HepG2 (cell line): ENCODE measurements around the gene PDIK1L. TPM values are rescaled to one million over a fixed set of nuclear protein-coding genes. Genes with fewer than 3 reads are reported as not detected.
A peak's percentile ranks its signal among the peaks of the same experiment; 100 is the strongest.

Experiments
- ATAD3A ChIP-seq: sonication (generic); formaldehyde crosslinking; IDR thresholded peaks from 2 replicates; pipeline ENCODE4 v1.4.0; 2020; ENCODE audit warnings: missing genetic modification reagents
- IRF2 ChIP-seq: IDR thresholded peaks from 2 replicates; pipeline ENCODE4 v1.6.1; 2018; ENCODE audit warnings: missing genetic modification reagents, missing compliant biosample characterization
- LCORL ChIP-seq, 2 experiments: fragments of 450-650 bp in 1 of 2; sonication (generic) in 1 of 2; formaldehyde crosslinking in 1 of 2; IDR thresholded peaks; 2 replicates each; pipeline versions ENCODE4 v1.5.0 to v1.6.1; 2017 to 2020; ENCODE audit warnings: antibody characterized with exemption in 1 of 2, missing genetic modification reagents in 1 of 2
- MED8 ChIP-seq: sonication (generic); formaldehyde crosslinking; IDR thresholded peaks from 2 replicates; pipeline ENCODE4 v1.8.1; 2023; ENCODE audit warnings: mild to moderate bottlenecking, missing genetic modification reagents; ENCODE audit not compliant: insufficient replicate concordance
- RAD51 ChIP-seq: fragments of 450-650 bp; IDR thresholded peaks from 2 replicates; pipeline ENCODE4 v1.6.1; 2016; ENCODE audit warnings: borderline replicate concordance
- RARG ChIP-seq: sonication (generic); formaldehyde crosslinking; IDR thresholded peaks from 2 replicates; pipeline ENCODE4 v1.4.0; 2020; ENCODE audit warnings: low read depth, mild to moderate bottlenecking, missing genetic modification reagents
- RBM39 ChIP-seq: fragments of 200-400 bp; formaldehyde crosslinking; IDR thresholded peaks from one replicate; pipeline ENCODE4 v1.6.1; 2018; ENCODE audit warnings: antibody characterized with exemption, mild to moderate bottlenecking, low read depth, low read length; ENCODE audit not compliant: poor library complexity, severe bottlenecking
- SOX6 ChIP-seq, 2 experiments: fragments of 450-650 bp in 1 of 2; sonication (generic) in 1 of 2; formaldehyde crosslinking in 1 of 2; IDR thresholded peaks; 2 replicates each; pipeline versions ENCODE4 v1.4.0 to v1.6.1; 2017 to 2020; ENCODE audit warnings: antibody characterized with exemption in 1 of 2, mild to moderate bottlenecking in 1 of 2, missing genetic modification reagents in 1 of 2
- SRSF4 ChIP-seq: fragments of 200-400 bp; formaldehyde crosslinking; IDR thresholded peaks from one replicate; pipeline ENCODE4 v1.6.1; 2018; ENCODE audit warnings: mild to moderate bottlenecking, low read depth, low read length, moderate library complexity; ENCODE audit not compliant: poor library complexity, severe bottlenecking
- SSRP1 ChIP-seq: IDR thresholded peaks from 2 replicates; pipeline ENCODE4 v1.6.1; 2016; ENCODE audit warnings: control low read depth
- YY1 ChIP-seq: IDR thresholded peaks from 2 replicates; pipeline ENCODE4 v1.6.1; 2011; ENCODE audit warnings: low read length, low read depth, moderate library complexity, mild to moderate bottlenecking; ENCODE audit not compliant: insufficient read depth, insufficient replicate concordance
- ZNF549 ChIP-seq: sonication (generic); formaldehyde crosslinking; IDR thresholded peaks from 2 replicates; pipeline ENCODE4 v1.5.0; 2020; ENCODE audit warnings: missing genetic modification reagents
- ZNF605 ChIP-seq: sonication (generic); formaldehyde crosslinking; IDR thresholded peaks from 2 replicates; pipeline ENCODE4 v1.8.0; 2022; ENCODE audit warnings: mild to moderate bottlenecking, missing genetic modification reagents
- ZNF766 ChIP-seq: sonication (generic); formaldehyde crosslinking; IDR thresholded peaks from 2 replicates; pipeline ENCODE4 v1.5.0; 2020; ENCODE audit warnings: missing genetic modification reagents, borderline replicate concordance
- ZNF780A ChIP-seq: sonication (generic); formaldehyde crosslinking; IDR thresholded peaks from 2 replicates; pipeline ENCODE4 v1.8.0; 2022; ENCODE audit warnings: mild to moderate bottlenecking, missing genetic modification reagents, moderate library complexity
- ZSCAN25 ChIP-seq: sonication (generic); formaldehyde crosslinking; IDR thresholded peaks from 2 replicates; pipeline ENCODE4 v1.8.0; 2022; ENCODE audit warnings: mild to moderate bottlenecking, missing genetic modification reagents
- polyA plus RNA-seq, 8 experiments: library from polyadenylated mRNA; depleted of rRNA in 3 of 8; stranded (reverse) in 7 of 8; unstranded in 1 of 8; fragments of >200 nt; fragmentation: Illumina TruSeq in 4 of 8; extraction: Trizol in 4 of 8; gene quantifications; 2 replicates each; pipeline versions ENCODE4 v1.2.1 to v1.2.3, GENCODE V29; 2011 to 2016; ENCODE audit warnings: low read depth in 4 of 8, missing spikeins in 1 of 8, mixed read lengths in 1 of 8; ENCODE audit not compliant: insufficient read depth in 1 of 8
- total RNA-seq, 5 experiments: library from RNA; depleted of rRNA; stranded (reverse); fragments of >200 nt; fragmentation: Illumina TruSeq; extraction: Trizol; gene quantifications; 2 replicates each; pipeline ENCODE4 v1.2.3, GENCODE V29; 2016; ENCODE audit warnings: low read depth in 1 of 5
- TF ChIP-seq, protein P1 (sequence below): IDR thresholded peaks from 2 replicates; pipeline ENCODE4 v1.6.1; 2018; ENCODE audit warnings: missing genetic modification reagents
- TF ChIP-seq, protein P2 (sequence below): sonication (generic); formaldehyde crosslinking; IDR thresholded peaks from 2 replicates; pipeline ENCODE4 v1.5.1; 2020; ENCODE audit warnings: missing genetic modification reagents, mild to moderate bottlenecking, borderline replicate concordance
- TF ChIP-seq, protein P3 (sequence below): sonication (generic); formaldehyde crosslinking; IDR thresholded peaks from 2 replicates; pipeline ENCODE4 v1.4.0; 2020; ENCODE audit warnings: missing genetic modification reagents, borderline replicate concordance
- TF ChIP-seq, protein P4 (sequence below): sonication (generic); formaldehyde crosslinking; IDR thresholded peaks from 2 replicates; pipeline ENCODE4 v1.5.0; 2020; ENCODE audit warnings: missing genetic modification reagents

Gene PDIK1L
- total and polyA plus RNA-seq, 2 of the 13 experiments (the other 11 are each of a cell fraction or from before 2014, with no cell fraction given): 1.9 to 4.6 TPM

DNA sequence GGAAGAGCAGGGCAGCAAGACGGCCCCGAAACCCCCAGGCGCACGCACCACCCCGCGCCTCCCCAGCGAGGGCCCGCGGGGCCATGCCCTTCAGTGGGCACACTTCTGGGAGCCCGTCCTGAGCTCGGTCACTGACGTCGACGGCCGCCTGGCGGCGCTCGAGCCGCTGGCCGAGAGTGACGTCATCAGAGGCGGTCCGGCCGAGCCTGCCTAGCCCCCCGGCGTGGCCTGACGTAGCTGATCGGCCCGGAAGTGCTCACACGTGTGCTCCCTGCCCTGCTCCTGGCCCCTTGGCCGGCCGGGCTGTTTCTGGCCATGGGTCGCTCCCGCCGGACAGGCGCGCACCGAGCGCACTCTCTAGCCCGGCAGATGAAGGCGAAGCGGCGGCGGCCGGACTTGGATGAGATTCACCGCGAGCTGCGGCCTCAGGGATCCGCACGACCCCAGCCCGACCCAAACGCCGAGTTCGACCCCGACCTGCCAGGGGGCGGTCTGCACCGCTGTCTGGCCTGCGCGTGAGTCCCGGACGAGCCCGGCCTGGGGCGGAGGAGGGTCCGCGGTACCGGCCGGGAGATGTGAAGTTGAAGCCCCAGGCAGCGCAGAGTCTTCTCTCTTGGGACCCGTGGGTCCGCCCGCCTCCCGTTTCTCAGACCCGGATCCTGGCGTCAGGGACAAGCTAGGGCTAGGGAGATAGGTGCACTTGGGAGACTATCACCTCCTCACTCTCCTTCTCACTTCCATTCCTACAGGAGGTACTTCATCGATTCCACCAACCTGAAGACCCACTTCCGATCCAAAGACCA, 58.2 kb downstream of the PDIK1L start, which contains the start of gene ZNF593 (continued):
- TF ChIP-seq LCORL (IDR thresholded peaks at IDR 0.05): no peak
- peak; percentile 81 for TF ChIP-seq LCORL (CRISPR knock-in tag; IDR thresholded peaks at IDR 0.05)
- TF ChIP-seq, protein P1, sequence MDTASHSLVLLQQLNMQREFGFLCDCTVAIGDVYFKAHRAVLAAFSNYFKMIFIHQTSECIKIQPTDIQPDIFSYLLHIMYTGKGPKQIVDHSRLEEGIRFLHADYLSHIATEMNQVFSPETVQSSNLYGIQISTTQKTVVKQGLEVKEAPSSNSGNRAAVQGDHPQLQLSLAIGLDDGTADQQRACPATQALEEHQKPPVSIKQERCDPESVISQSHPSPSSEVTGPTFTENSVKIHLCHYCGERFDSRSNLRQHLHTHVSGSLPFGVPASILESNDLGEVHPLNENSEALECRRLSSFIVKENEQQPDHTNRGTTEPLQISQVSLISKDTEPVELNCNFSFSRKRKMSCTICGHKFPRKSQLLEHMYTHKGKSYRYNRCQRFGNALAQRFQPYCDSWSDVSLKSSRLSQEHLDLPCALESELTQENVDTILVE (CRISPR knock-in tag): no peak
- TF ChIP-seq, protein P2, sequence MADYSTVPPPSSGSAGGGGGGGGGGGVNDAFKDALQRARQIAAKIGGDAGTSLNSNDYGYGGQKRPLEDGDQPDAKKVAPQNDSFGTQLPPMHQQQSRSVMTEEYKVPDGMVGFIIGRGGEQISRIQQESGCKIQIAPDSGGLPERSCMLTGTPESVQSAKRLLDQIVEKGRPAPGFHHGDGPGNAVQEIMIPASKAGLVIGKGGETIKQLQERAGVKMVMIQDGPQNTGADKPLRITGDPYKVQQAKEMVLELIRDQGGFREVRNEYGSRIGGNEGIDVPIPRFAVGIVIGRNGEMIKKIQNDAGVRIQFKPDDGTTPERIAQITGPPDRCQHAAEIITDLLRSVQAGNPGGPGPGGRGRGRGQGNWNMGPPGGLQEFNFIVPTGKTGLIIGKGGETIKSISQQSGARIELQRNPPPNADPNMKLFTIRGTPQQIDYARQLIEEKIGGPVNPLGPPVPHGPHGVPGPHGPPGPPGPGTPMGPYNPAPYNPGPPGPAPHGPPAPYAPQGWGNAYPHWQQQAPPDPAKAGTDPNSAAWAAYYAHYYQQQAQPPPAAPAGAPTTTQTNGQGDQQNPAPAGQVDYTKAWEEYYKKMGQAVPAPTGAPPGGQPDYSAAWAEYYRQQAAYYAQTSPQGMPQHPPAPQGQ (CRISPR knock-in tag): peak; percentile 69; the same call in 1 of the 2 replicates
- TF ChIP-seq MED8 (CRISPR knock-in tag): peak; percentile 79
- peak; percentile 72 for TF ChIP-seq YY1
- TF ChIP-seq RAD51: no peak
- peak; percentile 59 for TF ChIP-seq RBM39
- TF ChIP-seq ZSCAN25 (CRISPR knock-in tag): peak; percentile 60; the same call in 1 of the 2 replicates
- no peak for TF ChIP-seq ATAD3A (CRISPR knock-in tag)
- TF ChIP-seq, protein P3, sequence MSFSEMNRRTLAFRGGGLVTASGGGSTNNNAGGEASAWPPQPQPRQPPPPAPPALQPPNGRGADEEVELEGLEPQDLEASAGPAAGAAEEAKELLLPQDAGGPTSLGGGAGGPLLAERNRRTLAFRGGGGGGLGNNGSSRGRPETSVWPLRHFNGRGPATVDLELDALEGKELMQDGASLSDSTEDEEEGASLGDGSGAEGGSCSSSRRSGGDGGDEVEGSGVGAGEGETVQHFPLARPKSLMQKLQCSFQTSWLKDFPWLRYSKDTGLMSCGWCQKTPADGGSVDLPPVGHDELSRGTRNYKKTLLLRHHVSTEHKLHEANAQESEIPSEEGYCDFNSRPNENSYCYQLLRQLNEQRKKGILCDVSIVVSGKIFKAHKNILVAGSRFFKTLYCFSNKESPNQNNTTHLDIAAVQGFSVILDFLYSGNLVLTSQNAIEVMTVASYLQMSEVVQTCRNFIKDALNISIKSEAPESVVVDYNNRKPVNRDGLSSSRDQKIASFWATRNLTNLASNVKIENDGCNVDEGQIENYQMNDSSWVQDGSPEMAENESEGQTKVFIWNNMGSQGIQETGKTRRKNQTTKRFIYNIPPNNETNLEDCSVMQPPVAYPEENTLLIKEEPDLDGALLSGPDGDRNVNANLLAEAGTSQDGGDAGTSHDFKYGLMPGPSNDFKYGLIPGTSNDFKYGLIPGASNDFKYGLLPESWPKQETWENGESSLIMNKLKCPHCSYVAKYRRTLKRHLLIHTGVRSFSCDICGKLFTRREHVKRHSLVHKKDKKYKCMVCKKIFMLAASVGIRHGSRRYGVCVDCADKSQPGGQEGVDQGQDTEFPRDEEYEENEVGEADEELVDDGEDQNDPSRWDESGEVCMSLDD (CRISPR knock-in tag): 0 out of 2 replicates have a peak, but pooled peaks have one; percentile 44
- TF ChIP-seq ZNF780A: 0 out of 2 replicates have a peak, but pooled peaks have one; percentile 71
- TF ChIP-seq, protein P4, sequence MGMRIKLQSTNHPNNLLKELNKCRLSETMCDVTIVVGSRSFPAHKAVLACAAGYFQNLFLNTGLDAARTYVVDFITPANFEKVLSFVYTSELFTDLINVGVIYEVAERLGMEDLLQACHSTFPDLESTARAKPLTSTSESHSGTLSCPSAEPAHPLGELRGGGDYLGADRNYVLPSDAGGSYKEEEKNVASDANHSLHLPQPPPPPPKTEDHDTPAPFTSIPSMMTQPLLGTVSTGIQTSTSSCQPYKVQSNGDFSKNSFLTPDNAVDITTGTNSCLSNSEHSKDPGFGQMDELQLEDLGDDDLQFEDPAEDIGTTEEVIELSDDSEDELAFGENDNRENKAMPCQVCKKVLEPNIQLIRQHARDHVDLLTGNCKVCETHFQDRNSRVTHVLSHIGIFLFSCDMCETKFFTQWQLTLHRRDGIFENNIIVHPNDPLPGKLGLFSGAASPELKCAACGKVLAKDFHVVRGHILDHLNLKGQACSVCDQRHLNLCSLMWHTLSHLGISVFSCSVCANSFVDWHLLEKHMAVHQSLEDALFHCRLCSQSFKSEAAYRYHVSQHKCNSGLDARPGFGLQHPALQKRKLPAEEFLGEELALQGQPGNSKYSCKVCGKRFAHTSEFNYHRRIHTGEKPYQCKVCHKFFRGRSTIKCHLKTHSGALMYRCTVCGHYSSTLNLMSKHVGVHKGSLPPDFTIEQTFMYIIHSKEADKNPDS (CRISPR knock-in tag): no peak; the same call in 1 of the 2 replicates
- TF ChIP-seq IRF2: peak; percentile 64; the same call in 1 of the 2 replicates
- no peak for TF ChIP-seq RARG (CRISPR knock-in tag)
- no peak for TF ChIP-seq SOX6 (IDR thresholded peaks at IDR 0.05)
- peak; percentile 83 for TF ChIP-seq SOX6 (CRISPR knock-in tag; IDR thresholded peaks at IDR 0.05)
- TF ChIP-seq ZNF605 (CRISPR knock-in tag): peak; percentile 93
- no peak for TF ChIP-seq ZNF549 (CRISPR knock-in tag)
- TF ChIP-seq SRSF4: no peak
- TF ChIP-seq ZNF766 (CRISPR knock-in tag): peak; percentile 90; the same call in 1 of the 2 replicates
- no peak; the same call in 1 of the 2 replicates for TF ChIP-seq SSRP1 (CRISPR knock-in tag)
